HG02610 (cell line): Measurements from ENCODE around the gene MAP7D3.
"Not testable (repeated sequence)": the region's sequence is repeated elsewhere in the genome, so short reads cannot be mapped to it uniquely, and the experiment has no call there.

Source experiments
- ATAC-seq: cut with Tn5 transposase; IDR thresholded peaks from one replicate; pipeline ENCODE4 v1.9.1; 2021; ENCODE audit warnings: mild to moderate bottlenecking, moderate library complexity; ENCODE audit not compliant: unreplicated experiment

MAP7D3 gene

DNA sequence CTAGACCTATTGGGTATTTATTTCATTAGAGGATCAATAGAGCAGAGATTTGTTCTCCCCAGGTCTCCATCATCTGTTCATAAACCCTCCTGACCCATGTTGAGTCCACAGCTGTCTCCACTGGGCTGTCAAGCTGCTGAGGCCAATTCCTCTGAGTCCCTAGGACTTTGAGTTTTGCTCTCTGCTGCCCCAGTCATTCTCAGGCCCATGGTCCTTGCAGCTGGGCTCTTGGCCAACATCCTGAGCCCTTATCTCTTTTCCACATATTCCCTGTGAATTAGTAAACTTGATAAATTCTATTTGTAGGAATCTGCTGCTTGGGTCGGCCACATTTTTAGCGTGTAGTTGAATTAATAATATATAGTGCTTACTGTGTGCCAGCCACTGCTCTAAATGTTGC is 62.0 kb downstream of the MAP7D3 start:
- no peak for ATAC-seq

DNA sequence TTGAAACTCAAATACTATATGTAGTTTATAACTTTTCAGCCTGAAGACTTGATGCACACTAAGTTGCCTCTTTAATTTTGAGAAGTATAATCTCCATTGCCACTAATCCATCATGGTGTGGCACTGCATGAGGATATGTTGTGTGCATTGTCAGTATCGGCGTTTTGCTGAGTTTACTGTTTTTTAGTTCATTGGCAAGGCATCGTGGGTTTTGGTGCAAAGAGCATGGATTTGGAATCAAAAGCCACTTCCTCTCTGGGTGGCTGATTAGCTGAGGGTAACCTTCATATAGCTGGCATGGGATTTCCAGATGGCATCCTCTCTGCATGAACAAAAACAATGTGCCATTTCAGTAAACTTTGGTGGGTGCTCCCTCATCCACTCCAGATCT is 65.2 kb downstream of the MAP7D3 start:
- ATAC-seq = no peak

DNA sequence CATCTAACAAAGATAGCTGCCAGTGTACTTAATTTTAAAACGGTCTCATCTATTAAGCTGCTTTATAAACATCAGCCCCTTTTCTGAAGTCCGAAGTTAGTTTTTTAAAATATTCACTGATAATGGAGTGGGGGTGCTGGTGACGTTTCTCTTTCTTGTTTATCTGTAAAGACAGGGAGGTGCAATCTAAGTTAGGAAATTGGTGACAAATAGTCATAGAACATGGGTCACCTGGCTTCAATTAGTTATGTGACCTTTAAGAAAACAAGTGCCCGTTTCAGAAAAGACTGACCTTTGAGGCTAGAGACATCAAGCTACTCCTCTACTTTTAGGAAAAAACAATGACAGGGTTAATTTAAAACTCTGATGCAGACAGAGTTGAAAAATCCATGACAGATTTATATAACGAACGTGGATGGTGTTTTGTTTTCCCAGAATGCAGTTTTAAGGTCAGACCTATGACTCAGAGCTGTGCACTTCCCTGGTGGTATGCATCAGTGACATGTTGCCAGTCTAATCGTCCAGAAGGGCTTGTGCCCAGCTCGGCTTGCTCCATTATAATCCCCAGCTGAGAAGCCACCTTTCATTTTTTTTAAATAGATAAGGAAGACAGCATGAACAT is 65.7 kb downstream of the MAP7D3 start:
- no peak for ATAC-seq

DNA sequence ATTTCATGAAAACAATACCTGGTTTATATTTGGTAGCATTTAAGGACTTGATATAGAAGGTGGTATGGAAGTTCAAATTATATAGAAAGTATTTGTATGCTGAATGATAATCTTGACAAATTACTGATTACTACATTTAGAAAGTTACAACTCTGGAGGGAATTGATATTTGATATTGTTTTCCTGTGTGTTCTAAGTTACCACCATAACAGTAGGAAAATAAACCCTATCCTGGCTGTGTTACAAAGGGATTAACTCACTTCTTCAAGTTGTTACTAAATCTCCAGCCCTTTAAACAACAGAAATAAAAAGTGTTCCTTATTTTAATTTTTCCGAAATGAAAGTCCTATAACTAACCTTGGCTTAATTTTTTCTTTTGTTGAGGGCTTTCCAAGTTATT is 67.3 kb downstream of the MAP7D3 start:
- ATAC-seq = no peak

DNA sequence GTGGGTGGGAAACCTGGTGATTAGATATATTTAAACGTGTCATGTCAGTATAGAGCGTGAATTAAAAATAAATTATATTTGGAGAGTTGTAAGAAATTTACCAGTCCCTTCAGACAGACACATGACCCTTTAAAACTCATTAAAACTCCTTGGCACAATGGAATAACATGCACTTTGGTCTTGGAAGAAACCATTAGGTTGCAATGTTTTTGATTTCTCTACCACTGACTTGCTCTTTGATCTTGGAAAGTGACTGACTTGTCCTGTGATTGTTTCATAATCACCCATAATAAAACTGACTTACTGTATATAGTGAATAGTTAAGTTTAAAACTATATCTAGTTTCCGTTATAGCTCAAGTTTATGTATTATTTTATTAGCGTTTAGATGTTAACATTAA is 68.0 kb downstream of the MAP7D3 start:
- no peak for ATAC-seq

DNA sequence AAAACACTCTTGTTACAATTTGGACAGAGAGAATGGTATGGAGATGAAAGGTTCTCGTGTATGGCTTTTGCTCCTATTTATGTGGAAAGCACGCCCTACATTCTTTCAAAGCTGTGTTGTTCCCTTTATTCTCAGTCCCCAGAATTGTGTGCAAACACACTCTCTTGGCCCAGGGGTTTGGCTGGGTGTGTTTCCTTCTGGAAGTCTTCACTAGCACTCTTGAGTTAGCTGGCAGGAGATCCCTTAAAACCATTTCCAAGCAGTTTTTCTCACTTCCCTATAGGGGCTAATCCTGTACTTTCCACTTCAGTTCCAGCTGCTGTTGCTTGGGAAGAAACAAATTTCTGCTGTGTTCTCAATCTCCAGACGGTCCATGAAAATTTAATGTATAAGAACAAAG is 68.8 kb downstream of the MAP7D3 start:
- ATAC-seq = no peak

DNA sequence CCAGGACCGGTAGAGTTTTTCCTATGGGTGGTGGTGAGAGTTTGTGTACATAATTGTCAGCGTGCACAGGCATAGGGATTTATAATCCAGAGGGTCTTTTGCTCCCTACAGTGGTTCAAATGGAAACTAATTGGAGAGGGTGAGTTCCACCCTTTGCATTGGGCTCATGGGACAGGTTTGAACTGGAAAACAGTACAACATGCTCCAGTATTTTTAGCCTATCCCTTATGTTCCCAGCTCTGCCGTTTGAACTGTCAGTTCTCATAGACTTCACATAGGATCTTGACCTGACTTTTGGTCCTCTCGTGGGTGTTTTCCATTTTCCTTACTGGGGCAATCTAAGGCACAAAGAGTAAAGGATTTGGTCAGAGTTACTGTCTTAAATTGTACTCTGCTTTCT is 72.1 kb downstream of the MAP7D3 start:
- no peak for ATAC-seq

DNA sequence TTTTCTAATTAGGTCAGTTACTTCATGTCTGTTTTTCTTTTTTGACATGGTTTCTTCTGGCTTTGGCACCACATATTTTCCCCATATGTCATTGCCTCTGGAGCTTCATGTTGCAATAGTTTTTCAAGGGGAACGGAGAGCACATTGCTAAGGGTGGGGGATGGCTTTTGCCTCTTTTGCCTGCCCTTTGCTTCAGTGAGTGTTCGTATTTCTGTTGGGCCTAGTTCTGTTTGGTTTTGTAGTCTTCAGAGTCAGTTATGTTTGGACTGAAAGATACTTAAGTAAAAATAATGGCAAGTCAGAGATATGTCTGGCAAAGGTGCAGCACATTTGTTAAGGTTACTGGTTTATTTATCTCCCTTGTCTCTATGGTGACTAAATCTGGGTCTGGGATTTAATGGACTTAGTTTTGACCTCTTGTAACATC is 74.8 kb downstream of the MAP7D3 start:
- no peak for ATAC-seq

DNA sequence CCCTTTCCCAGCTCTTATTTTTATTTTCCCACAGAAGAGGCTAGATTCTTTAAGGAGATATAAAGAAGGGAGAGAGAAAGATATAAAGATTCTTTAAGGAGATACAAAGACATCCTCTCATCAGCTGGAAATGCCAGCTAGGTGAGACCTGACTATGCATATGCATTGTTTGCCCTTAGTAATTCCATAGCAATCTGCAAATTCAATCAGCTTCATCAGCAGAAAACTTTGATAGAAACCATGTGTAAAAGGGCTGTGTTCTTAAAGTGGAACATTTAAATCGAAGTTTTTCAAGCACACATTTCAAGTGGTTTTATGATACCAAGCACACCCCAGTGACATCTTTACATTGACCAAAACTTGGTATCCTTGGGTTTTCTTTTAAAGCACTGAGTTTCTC is 79.8 kb downstream of the MAP7D3 start:
- no peak for ATAC-seq

DNA sequence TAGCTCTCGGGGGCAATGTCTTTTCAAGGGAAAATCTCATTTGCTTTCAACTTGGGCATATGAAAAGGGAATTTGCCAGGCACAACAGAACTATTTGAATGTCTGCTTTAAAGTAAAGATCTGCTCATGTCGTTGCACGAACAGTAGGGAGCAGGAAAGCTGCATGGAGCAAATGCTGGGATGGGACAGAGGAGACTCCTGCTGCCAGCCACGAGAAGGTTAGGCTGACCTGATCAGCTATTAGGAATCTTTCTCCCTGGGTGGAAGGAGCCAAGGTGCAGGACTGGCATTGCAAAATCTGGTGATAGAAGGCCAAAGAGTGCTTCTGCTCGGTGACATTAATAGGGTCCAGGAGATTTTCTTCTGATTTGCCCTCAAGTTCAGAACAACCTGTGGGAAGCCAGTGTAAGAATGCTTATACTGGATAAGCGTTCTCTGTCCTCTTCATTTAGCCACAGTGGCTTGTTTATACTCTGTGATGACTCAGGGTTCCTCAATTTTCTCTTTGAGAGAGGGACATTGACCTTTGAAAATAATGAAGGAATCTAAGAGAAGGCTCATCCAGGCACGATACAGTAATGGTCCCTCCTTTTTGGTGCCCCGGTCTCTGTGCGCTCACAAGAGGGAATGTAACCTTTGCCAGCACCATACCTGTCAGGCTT is 80.9 kb downstream of the MAP7D3 start:
- ATAC-seq = no peak

DNA sequence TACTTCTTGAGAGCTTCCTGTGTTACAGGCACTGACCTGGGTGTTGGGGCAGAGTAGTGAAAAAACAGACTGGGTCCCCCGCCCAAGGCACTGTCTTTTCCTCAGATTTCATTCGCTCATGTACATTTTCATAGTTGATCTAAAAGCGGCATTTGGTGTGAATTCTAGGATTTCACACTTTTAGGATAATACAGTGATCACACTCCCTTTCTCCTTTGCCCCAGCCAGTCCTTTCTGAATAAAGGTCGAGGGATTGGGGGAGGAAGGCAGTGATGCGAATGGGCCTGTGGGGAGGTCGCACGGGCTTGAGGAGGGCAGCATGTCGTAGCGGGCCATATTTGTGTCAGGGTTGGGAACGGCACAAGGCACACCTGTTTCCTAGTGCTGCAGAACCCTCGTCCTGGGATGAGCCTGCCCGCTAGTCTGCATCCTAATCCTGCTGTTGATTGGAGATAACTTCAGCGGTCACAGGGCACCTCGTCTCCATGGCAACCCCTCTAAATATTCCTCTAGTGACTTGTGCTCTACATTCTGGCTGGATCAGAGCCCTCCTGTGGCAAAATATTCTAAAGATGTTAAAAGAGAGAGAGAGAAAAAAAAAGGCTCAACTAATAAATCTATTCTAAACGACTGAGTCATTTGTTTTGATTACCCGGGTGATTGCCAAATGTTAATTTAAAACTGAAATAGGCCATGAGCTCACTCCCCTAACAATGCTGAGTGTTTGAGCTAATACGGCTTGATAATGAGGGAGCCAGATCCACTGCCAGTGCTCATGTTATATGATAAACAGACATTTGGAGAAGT is 82.1 kb downstream of the MAP7D3 start:
- ATAC-seq = no peak

DNA sequence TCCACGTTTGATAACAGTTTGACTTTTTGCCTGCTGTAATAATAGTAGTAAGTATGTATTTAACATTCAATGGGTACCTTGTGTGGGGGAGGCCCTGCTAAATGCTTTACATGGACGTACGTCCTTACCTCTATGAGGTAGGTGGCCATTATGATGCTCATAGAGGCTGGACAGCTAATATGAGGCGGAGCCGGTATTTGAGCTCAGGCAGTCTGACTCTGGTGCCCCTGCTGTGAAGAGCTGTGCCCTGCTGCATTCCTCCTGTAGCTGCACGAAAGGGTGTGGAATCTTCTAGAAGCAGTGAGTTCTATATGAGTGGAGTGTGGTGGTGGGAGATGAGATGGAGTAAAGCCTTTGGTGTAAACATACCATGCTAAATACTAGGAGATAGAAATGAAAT is 83.2 kb downstream of the MAP7D3 start:
- not testable (repeated sequence) for ATAC-seq

DNA sequence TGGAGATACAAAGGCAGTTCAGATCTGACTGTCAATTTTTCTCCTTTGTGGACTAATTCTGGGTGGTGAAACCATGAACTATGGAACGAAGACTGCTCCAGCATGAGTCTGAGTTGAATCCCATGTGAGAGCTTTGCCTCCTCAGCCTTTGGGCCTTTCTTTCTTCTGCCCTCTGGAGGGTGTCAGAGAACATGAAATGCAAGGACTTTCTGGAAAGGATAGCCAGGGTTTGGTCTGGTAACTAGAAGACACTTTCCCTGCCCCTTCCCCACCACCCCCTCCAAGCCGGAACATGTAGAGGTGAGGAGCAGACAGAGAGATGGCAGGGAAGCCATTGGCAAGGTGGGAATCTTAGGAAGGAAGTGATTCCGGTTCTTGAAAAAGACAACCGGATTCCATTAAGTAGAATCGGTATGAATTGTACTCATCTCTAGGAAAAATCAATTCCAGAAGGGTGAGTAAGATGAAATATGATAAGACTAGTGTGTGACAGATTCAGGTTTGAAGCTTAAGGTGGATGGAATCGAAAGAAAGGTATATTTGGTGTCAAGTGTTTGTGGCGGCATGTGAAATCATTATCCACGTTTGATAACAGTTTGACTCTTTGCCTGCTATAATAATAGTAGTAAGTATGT is 84.9 kb downstream of the MAP7D3 start:
- ATAC-seq = no peak

DNA sequence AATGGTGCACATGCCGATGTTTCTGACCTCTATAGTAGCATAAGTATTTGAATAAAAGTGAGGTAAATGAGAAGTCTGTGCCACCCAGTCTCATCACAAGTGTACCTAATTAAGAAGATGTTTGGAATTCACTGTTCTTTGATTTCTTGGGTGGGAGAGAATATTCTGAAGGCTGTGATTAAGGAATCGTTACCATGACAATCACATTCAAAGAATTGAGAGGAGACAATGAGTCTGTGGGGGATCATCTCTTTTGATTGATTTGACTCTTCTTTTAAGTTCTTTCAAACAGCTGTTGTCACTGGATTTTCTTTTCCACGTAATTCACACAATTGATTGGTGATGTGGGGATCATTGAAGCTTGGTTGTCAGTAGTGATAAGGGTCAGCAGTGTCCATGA is 85.8 kb downstream of the MAP7D3 start:
- ATAC-seq = no peak

DNA sequence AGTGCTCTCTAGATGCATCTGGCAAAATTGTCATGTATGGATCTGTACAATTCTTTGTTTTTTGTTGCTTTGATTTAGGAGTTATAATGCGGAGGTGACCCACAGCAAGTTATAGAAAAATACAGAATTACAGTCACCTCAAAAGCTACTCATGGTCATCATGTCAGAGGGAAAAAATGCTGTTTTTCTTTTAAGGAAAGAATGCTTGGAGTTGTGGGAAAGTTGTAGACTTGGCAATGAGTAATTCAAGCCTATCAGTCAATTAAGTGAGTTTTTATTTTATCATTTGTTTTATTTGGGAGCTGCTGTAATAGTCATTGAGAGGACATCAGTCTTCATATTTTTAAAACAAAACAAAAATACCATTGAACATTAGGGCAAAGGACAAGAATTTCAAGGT is 87.5 kb downstream of the MAP7D3 start:
- no peak for ATAC-seq
